AG10803 (cell line): Measurements from ENCODE around the gene JADE3.
A peak's percentile ranks its signal among the peaks of the same experiment; 100 is the strongest.

Source experiments
- DNase-seq: peaks from one replicate; pipeline ENCODE4 v3.0.0; 2010; ENCODE audit warnings: low read depth
- H3K4me3 ChIP-seq: 2 replicates; pipeline ENCODE4 v1.5.1; 2011; ENCODE audit warnings: mild to moderate bottlenecking, low read length, control low read depth
- CTCF ChIP-seq: conservative IDR thresholded peaks from 2 replicates; pipeline ENCODE4 v1.5.1; 2011; ENCODE audit warnings: mild to moderate bottlenecking, low read length, control low read depth, inconsistent platforms

The JADE3 gene

DNA sequence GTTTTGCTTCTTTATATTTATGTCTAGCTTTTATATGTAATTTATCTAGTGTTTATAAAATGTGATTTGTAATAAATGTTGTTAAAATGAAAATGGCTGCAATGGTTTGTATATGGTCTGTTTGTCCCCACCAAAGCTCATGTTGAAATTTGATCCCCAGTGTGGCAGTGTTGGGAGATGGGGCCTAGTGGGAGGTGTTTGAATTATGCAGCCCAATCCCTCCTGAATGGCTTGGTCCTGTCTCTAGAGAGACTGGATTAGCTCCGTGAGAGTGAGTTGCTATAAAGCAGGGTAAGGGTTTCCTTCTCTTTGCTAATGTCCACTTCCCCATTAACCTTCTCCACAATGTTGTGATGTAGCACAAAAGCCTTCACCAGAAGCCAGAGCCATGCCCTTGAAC lies 30.0 kb upstream of the JADE3 start:
- TF ChIP-seq CTCF: no peak
- DNase-seq: no peak
- no peak overlapping the region for H3K4me3 ChIP-seq

DNA sequence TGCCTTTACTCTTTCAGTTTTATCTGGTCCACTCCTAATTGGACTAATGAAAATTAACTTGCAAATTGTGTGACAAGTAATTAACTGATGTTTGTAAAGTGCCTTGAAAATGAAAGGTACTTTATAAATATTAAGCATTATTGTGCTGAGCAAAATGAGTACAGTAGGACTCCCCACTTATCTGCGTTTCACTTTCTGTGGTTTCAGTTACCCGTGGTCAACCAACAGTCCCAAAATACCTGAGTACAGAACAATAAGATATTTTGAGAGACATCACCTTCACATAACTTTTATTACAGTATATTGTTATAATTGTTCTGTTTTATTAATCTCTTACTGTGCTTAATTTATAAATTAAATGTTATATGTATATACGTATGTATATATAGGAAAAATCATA lies 27.4 kb upstream of the JADE3 start:
- DNase-seq: no peak

DNA sequence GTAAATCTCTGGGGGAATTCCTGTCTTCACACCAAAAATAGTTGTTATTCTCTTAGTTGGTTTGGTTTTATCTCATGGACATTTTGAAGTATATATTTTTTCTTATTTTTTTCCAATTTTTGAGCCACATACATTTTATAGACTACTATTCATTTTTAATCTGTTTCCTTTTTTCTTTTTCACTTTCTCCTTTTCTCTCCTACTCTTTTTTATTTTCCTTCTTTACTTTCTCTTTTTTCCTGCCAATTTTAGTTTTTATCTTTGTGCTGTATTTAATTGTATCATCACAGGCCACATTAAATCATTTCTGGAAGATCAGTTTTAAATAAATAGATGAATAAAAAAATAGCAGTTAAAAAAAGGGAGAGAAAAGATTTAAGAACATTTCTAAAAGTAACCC lies 14.0 kb upstream of the JADE3 start:
- DNase-seq: no peak
- no peak overlapping the region for H3K4me3 ChIP-seq
- TF ChIP-seq CTCF: no peak

More for the DNA sequence above, 27.4 kb upstream of the JADE3 start:
- H3K4me3 ChIP-seq: no peak overlapping the region
- TF ChIP-seq CTCF: no peak

DNA sequence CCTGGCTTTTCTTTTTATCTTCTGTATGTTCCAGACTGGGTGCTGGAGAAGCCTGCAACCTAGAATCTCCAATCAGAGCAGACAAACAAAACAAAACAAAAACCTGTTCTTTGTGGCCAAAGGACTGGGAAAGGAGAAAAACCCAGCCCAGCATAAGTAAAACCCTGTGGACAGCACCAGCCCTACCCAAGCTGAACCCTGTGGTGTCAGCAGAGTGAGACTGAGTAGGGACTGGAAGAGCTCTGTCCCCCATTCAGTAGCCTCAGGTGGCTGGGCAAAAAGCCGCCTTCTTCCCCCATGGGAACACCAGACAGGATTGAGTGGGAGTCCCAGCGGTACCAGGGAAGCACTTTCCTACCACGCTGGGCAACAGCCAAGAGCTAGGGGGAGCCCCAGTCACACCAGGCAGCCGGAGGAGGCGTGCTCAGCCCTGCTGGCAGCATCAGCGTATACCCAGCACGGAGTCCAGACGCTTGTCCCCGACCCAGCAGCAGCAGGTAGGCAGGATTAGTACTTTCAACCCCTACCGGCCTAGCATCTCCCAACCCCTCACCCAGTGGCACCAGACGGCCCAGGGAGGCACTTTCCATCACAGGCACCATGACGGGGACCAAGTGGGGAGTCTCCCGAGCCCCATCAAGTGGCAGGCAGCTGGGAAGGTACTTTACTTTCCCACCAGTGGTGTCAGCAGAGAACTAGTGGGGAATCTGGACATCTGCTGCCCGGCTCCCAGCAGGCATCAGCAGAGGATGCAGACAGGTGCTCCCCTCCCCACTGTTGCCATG lies 8.6 kb upstream of the JADE3 start:
- DNase-seq: peak; percentile 59
- no peak; the same call in none of the 2 replicates for TF ChIP-seq CTCF
- H3K4me3 ChIP-seq: peak overlapping the region; percentile 69

GRCh38 chrX:46904626-46905025 lies 7.6 kb upstream of the JADE3 start:
- DNase-seq: no peak
- no peak for TF ChIP-seq CTCF
- no peak overlapping the region for H3K4me3 ChIP-seq

- H3K4me3 ChIP-seq: no peak overlapping the region
- no peak for TF ChIP-seq CTCF
- DNase-seq: no peak
Measured at GRCh38 chrX:46910415-46910814, 1.8 kb upstream of the JADE3 start.
